Measurements from ENCODE around the gene VRK3.

VRK3 gene

GRCh38 chr19:49936549-49936948 is 88.6 kb downstream of the VRK3 start:
- WGBS, 2 experiments: 85 to 89% methylated on average over 5 of the region's 5 CpGs
- Histone ChIP-seq H3K27me3 (ENCODE audit: control insufficient read depth, insufficient read depth, low read length, poor library complexity, severe bottlenecking) (no peaks in the 10 kb centered on the region), H3K36me3 (ENCODE audit: control insufficient read depth, insufficient read depth, low read length) (no peaks in the 10 kb centered on the region), H3K9me3 (ENCODE audit: control insufficient read depth, low read length) (no peaks in the 10 kb centered on the region), H3K27ac (ENCODE audit: insufficient read depth, low read depth, low read length, poor library complexity, severe bottlenecking) (no peak overlapping the region), H3K4me3 (ENCODE audit: insufficient read depth, low read depth, low read length) (no peak overlapping the region), H3K4me1 (ENCODE audit: control insufficient read depth, insufficient read depth, low read length) (peaks cover 6% of the 10 kb centered on the region)

GRCh38 chr19:49933643-49934042 is 91.5 kb downstream of the VRK3 start:
- peaks cover 6% of the 10 kb centered on the region for H3K4me1 ChIP-seq (ENCODE audit: control insufficient read depth, insufficient read depth, low read length)
- H3K27me3 ChIP-seq (ENCODE audit: control insufficient read depth, insufficient read depth, low read length, poor library complexity, severe bottlenecking): no peaks in the 10 kb centered on the region
- WGBS, 2 experiments: 85 to 88% methylated on average over 8 of the region's 8 CpGs
- no peaks in the 10 kb centered on the region for H3K9me3 ChIP-seq (ENCODE audit: control insufficient read depth, low read length)
- H3K27ac ChIP-seq (ENCODE audit: insufficient read depth, low read depth, low read length, poor library complexity, severe bottlenecking): no peak overlapping the region
- no peaks in the 10 kb centered on the region for H3K36me3 ChIP-seq (ENCODE audit: control insufficient read depth, insufficient read depth, low read length)
- no peak overlapping the region for H3K4me3 ChIP-seq (ENCODE audit: insufficient read depth, low read depth, low read length)

GRCh38 chr19:49932731-49933131 is 92.4 kb downstream of the VRK3 start:
- Histone ChIP-seq H3K9me3 (ENCODE audit: control insufficient read depth, low read length) (no peaks in the 10 kb centered on the region), H3K27ac (ENCODE audit: insufficient read depth, low read depth, low read length, poor library complexity, severe bottlenecking) (no peak overlapping the region), H3K4me1 (ENCODE audit: control insufficient read depth, insufficient read depth, low read length) (peaks cover 6% of the 10 kb centered on the region), H3K36me3 (ENCODE audit: control insufficient read depth, insufficient read depth, low read length) (peaks cover 4% of the 10 kb centered on the region), H3K27me3 (ENCODE audit: control insufficient read depth, insufficient read depth, low read length, poor library complexity, severe bottlenecking) (no peaks in the 10 kb centered on the region), H3K4me3 (ENCODE audit: insufficient read depth, low read depth, low read length) (no peak overlapping the region)
- 95 to 97% methylated on average over 25 of the region's 25 CpGs for WGBS, 2 experiments

DNA sequence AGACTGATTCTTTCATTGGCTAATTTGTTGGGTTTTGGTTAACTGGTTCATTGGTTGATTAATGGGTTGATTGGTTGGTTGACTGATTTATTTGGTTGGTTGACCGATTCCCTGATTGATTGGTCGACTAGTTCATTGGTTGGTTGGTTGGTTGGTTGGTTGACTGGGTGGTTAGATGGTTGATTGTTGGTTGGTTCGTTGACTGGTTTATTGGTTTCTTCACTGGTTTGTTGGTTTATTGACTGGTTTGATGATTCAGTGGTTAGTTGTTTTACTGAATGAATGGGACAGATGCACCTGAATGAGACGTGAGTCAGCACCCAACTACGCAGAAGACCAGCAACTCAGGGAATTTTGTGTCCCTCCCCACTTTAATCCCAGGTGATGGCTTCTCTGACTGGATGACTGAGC is 93.1 kb downstream of the VRK3 start:
- H3K27me3 ChIP-seq (ENCODE audit: control insufficient read depth, insufficient read depth, low read length, poor library complexity, severe bottlenecking): no peaks in the 10 kb centered on the region
- no peak overlapping the region for H3K4me3 ChIP-seq (ENCODE audit: insufficient read depth, low read depth, low read length)
- H3K36me3 ChIP-seq (ENCODE audit: control insufficient read depth, insufficient read depth, low read length): peaks cover 10% of the 10 kb centered on the region
- H3K27ac ChIP-seq (ENCODE audit: insufficient read depth, low read depth, low read length, poor library complexity, severe bottlenecking): no peak overlapping the region
- 89 to 94% methylated on average over 5 of the region's 5 CpGs for WGBS, 2 experiments
- peaks cover 7% of the 10 kb centered on the region for H3K4me1 ChIP-seq (ENCODE audit: control insufficient read depth, insufficient read depth, low read length)
- H3K9me3 ChIP-seq (ENCODE audit: control insufficient read depth, low read length): no peaks in the 10 kb centered on the region

- peaks cover 10% of the 10 kb centered on the region for H3K4me1 ChIP-seq (ENCODE audit: control insufficient read depth, insufficient read depth, low read length)
- H3K36me3 ChIP-seq (ENCODE audit: control insufficient read depth, insufficient read depth, low read length): peaks cover 16% of the 10 kb centered on the region
- no peaks in the 10 kb centered on the region for H3K9me3 ChIP-seq (ENCODE audit: control insufficient read depth, low read length)
- H3K27ac ChIP-seq (ENCODE audit: insufficient read depth, low read depth, low read length, poor library complexity, severe bottlenecking): no peak overlapping the region
- 92 to 94% methylated on average over 7 of the region's 7 CpGs for WGBS, 2 experiments
- no peaks in the 10 kb centered on the region for H3K27me3 ChIP-seq (ENCODE audit: control insufficient read depth, insufficient read depth, low read length, poor library complexity, severe bottlenecking)
- H3K4me3 ChIP-seq (ENCODE audit: insufficient read depth, low read depth, low read length): no peak overlapping the region
Observed at GRCh38 chr19:49931293-49932040, 93.7 kb downstream of the VRK3 start.

DNA sequence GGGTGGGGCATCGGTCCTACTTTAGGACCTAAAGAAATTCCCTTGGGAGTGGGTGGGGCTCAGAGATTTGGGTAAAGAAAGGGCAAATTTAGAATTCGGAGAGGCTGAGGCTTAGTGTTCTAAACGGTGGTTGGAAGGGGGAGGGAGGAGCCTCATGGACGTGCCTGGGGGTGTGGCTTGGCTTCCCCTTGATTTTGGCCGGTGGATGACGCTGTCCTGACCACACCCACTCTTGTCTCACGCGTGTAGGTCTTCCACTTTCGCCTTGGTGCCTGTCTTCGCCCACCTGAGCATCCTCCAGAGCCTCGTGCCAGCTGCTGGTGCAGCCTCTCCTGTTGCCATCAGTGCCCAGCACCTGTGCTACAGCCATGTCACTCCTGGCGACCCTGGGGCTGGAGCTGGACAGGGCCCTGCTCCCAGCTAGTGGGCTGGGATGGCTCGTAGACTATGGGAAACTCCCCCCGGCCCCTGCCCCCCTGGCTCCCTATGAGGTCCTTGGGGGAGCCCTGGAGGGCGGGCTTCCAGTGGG is 94.6 kb downstream of the VRK3 start:
- H3K27ac ChIP-seq (ENCODE audit: insufficient read depth, low read depth, low read length, poor library complexity, severe bottlenecking): no peak overlapping the region
- peaks cover 16% of the 10 kb centered on the region for H3K36me3 ChIP-seq (ENCODE audit: control insufficient read depth, insufficient read depth, low read length)
- 67 to 72% methylated on average over 15 of the region's 15 CpGs for WGBS, 2 experiments
- H3K9me3 ChIP-seq (ENCODE audit: control insufficient read depth, low read length): no peaks in the 10 kb centered on the region
- peak overlapping the region; percentile 2 for H3K4me3 ChIP-seq (ENCODE audit: insufficient read depth, low read depth, low read length)
- no peaks in the 10 kb centered on the region for H3K27me3 ChIP-seq (ENCODE audit: control insufficient read depth, insufficient read depth, low read length, poor library complexity, severe bottlenecking)
- H3K4me1 ChIP-seq (ENCODE audit: control insufficient read depth, insufficient read depth, low read length): peaks cover 10% of the 10 kb centered on the region

- Histone ChIP-seq H3K9me3 (ENCODE audit: control insufficient read depth, low read length) (no peaks in the 10 kb centered on the region), H3K27ac (ENCODE audit: insufficient read depth, low read depth, low read length, poor library complexity, severe bottlenecking) (peak overlapping the region; percentile 93), H3K36me3 (ENCODE audit: control insufficient read depth, insufficient read depth, low read length) (peaks cover 16% of the 10 kb centered on the region), H3K4me3 (ENCODE audit: insufficient read depth, low read depth, low read length) (peak overlapping the region; percentile 78), H3K27me3 (ENCODE audit: control insufficient read depth, insufficient read depth, low read length, poor library complexity, severe bottlenecking) (no peaks in the 10 kb centered on the region), H3K4me1 (ENCODE audit: control insufficient read depth, insufficient read depth, low read length) (peaks cover 10% of the 10 kb centered on the region)
- WGBS, 2 experiments: 3% methylated on average over 43 of the region's 43 CpGs
Observed at GRCh38 chr19:49929611-49930482, 95.3 kb downstream of the VRK3 start.

- no peaks in the 10 kb centered on the region for H3K27me3 ChIP-seq (ENCODE audit: control insufficient read depth, insufficient read depth, low read length, poor library complexity, severe bottlenecking)
- H3K36me3 ChIP-seq (ENCODE audit: control insufficient read depth, insufficient read depth, low read length): peaks cover 16% of the 10 kb centered on the region
- H3K4me3 ChIP-seq (ENCODE audit: insufficient read depth, low read depth, low read length): peak within 1 kb of the TSS; percentile 78
- peak within 1 kb of the TSS; percentile 93 for H3K27ac ChIP-seq (ENCODE audit: insufficient read depth, low read depth, low read length, poor library complexity, severe bottlenecking)
- H3K9me3 ChIP-seq (ENCODE audit: control insufficient read depth, low read length): no peaks in the 10 kb centered on the region
- WGBS, 2 experiments: 0% methylated on average over 48 of the region's 48 CpGs
- peaks cover 10% of the 10 kb centered on the region for H3K4me1 ChIP-seq (ENCODE audit: control insufficient read depth, insufficient read depth, low read length)
Observed at GRCh38 chr19:49929121-49929610, 96.0 kb downstream of the VRK3 start, which contains the start of the genes ATF5 and NUP62. Gene ATF5, plus strand, starts transcription at chr19:49929205. Its CDS starts 1,646 bp downstream, at chr19:49930851. Gene NUP62, minus strand, starts transcription at chr19:49929504. Its CDS starts 19,697 bp downstream, at chr19:49909807.

DNA sequence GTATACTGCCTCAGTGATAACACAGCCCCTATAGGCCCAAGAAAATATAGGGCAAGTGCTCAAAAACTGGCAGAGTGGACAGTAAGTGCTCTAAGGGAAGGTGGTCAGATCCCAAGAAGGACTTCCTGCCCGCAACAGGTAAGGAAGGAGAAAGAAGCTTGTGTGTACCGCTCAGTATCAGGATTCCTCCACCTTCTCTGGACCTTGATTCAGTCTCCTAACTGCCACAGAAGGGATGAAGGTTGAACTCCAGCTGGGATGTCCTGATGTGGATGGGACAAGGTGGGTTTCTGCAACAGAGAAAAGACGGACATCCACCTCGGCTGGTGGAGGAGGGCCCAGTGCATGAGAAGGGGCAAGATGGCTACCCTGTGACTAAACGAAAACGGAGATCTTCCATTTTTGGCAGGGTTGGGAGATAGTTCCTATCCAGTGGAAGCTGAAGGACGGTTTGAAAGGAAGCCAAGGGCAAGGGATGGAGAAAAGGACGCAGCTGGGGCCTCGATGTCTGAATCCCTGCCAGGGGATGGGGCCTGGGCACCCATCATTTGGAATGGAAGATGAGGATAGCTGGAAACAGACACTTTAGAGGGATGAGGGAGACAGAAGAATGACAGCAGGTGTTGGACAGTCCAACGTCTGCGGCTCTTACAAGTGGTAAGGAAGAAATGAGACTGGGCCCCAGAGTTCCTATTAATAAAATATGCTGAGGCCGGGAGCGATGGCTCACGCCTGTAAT is 97.5 kb downstream of the VRK3 start:
- Histone ChIP-seq H3K27ac (ENCODE audit: insufficient read depth, low read depth, low read length, poor library complexity, severe bottlenecking) (no peak overlapping the region), H3K4me1 (ENCODE audit: control insufficient read depth, insufficient read depth, low read length) (peaks cover 15% of the 10 kb centered on the region), H3K36me3 (ENCODE audit: control insufficient read depth, insufficient read depth, low read length) (peaks cover 23% of the 10 kb centered on the region), H3K9me3 (ENCODE audit: control insufficient read depth, low read length) (no peaks in the 10 kb centered on the region), H3K27me3 (ENCODE audit: control insufficient read depth, insufficient read depth, low read length, poor library complexity, severe bottlenecking) (no peaks in the 10 kb centered on the region), H3K4me3 (ENCODE audit: insufficient read depth, low read depth, low read length) (peak overlapping the region; percentile 78)
- 92 to 93% methylated on average over 14 of the region's 14 CpGs for WGBS, 2 experiments
